ENCODE data around the gene SLC35D1. TPM values are rescaled to one million over a fixed set of nuclear protein-coding genes. Genes with fewer than 3 reads are reported as not detected.
A peak's percentile ranks its signal among the peaks of the same experiment; 100 is the strongest.

Gene SLC35D1
- total and polyA plus RNA-seq, 9 of the 15 experiments (the other 6 are each of a cell fraction or from before 2014, with no cell fraction given) = 2.3 to 10.4 (median 6.4) TPM

- intact Hi-C loops (cut with micrococcal nuclease) (no loop called here), in situ Hi-C loops (cut with MboI) (no loop called here)
- WGBS (ENCODE audit: insufficient coverage, low coverage, missing lambda C conversion rate) = 22% methylated on average over 1 of the region's 1 CpG
- Histone ChIP-seq H3K4me1 (replicated peaks in 1 of 2; ENCODE audit: control insufficient read depth in 2 of 2, insufficient read depth in 2 of 2, low read length in 2 of 2) (no peaks in the 10 kb centered on the region), H3K36me3 (ENCODE audit: control insufficient read depth, insufficient read depth, low read length) (peaks cover 24% of the 10 kb centered on the region; the same call in 2 of the 3 replicates), H3K9me3 (replicated peaks; ENCODE audit: control insufficient read depth, insufficient read depth, low read depth, low read length) (no peaks in the 10 kb centered on the region), H3K9ac (ENCODE audit: insufficient read depth in 1 of 2, low read depth in 2 of 2, low read length in 2 of 2) (no peak overlapping the region), H3K9me1 (ENCODE audit: control insufficient read depth, insufficient read depth, low read length) (no peaks in the 10 kb centered on the region), H3K4me2 (ENCODE audit: insufficient read depth, low read length) (no peak overlapping the region), H2AFZ (ENCODE audit: low read depth, low read length) (no peak overlapping the region), H4K20me1 (replicated peaks; ENCODE audit: control insufficient read depth, insufficient read depth, low read length) (no peaks in the 10 kb centered on the region), H3K27ac (ENCODE audit: extremely low read depth, low read depth, low read length) (no peak overlapping the region), H3K27me3 (ENCODE audit: control insufficient read depth in 2 of 2, insufficient read depth in 2 of 2, low read length in 2 of 2) (no peaks in the 10 kb centered on the region), H3K79me2 (ENCODE audit: control insufficient read depth, insufficient read depth, low read length) (no peaks in the 10 kb centered on the region), H3K4me3 (no peak overlapping the region)
- DNase-seq (ENCODE audit: extremely low read depth in 1 of 4, low spot score in 3 of 4) (no peak), ATAC-seq (no peak), FAIRE-seq (peak; percentile 19)
- no TSS peak for BruUV-seq (replicated peaks)
- TF ChIP-seq, protein P1, sequence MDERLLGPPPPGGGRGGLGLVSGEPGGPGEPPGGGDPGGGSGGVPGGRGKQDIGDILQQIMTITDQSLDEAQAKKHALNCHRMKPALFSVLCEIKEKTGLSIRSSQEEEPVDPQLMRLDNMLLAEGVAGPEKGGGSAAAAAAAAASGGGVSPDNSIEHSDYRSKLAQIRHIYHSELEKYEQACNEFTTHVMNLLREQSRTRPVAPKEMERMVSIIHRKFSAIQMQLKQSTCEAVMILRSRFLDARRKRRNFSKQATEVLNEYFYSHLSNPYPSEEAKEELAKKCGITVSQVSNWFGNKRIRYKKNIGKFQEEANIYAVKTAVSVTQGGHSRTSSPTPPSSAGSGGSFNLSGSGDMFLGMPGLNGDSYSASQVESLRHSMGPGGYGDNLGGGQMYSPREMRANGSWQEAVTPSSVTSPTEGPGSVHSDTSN (CRISPR knock-in tag; IDR thresholded peaks at IDR 0.05; ENCODE audit: low read depth) = no peak
- TF ChIP-seq, protein P1 (tag; conservative IDR thresholded peaks at IDR 0.05; ENCODE audit: low read depth) = peak; percentile 77
- TF ChIP-seq ZNF316 (IDR thresholded peaks at IDR 0.05) (no peak), CXXC5 (CRISPR knock-in tag; IDR thresholded peaks at IDR 0.05) (no peak), PKNOX1 (IDR thresholded peaks at IDR 0.05) (0 out of 2 replicates have a peak, but pooled peaks have one; percentile 12), MEIS2 (IDR thresholded peaks at IDR 0.05; ENCODE audit: partially characterized antibody) (peak; percentile 60)
- ChIA-PET POLR2A (interaction anchor here (1.1 to 1.3 kb wide), 2 partner anchors 17 to 19 kb away, joined by 3 read pairs; no protein-coding TSS in a partner anchor), CTCF (ENCODE audit: low intra/inter-chr PET ratio) (no interaction called here)
These were observed 34.3 kb downstream of the SLC35D1 start for GRCh38 chr1:67019600-67020136.
